GM18907 (cell line): ENCODE results near the gene METRNL.
"Not testable (repeated sequence)": the region's sequence is repeated elsewhere in the genome, so short reads cannot be mapped to it uniquely, and the experiment has no call there.

Experiments used
- ATAC-seq: cut with Tn5 transposase; IDR thresholded peaks from one replicate; pipeline ENCODE4 v1.9.1; 2021; ENCODE audit warnings: mild to moderate bottlenecking, moderate library complexity; ENCODE audit not compliant: unreplicated experiment

Gene METRNL

GRCh38 chr17:83133302-83134121, 54.1 kb downstream of the METRNL start:
- ATAC-seq = no peak

- not testable (repeated sequence) for ATAC-seq
These were observed 55.0 kb downstream of the METRNL start for GRCh38 chr17:83134456-83134855.

DNA sequence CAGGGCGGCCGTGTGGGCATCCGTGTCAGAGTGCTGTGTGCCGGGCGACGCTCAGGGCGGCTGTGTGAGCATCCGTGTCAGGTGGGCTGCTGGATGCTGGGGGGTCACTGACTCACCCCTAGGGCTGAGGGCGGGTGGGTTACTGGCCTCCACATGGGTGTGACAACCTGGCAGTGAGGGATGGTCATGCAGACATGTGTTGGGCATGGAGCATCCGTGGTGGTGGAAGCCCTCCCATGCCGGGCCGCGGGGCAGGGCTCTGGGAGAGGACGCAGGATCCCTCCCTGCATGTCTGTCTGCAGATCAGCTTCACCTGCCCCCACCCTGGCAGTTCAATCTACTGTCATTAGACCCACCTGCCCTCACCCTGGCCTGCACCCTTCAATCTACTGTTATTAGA, 56.3 kb downstream of the METRNL start:
- no peak for ATAC-seq

GRCh38 chr17:83136156-83136555, 56.7 kb downstream of the METRNL start:
- no peak for ATAC-seq

- ATAC-seq = no peak
These were observed 57.5 kb downstream of the METRNL start for GRCh38 chr17:83136931-83137330.

DNA sequence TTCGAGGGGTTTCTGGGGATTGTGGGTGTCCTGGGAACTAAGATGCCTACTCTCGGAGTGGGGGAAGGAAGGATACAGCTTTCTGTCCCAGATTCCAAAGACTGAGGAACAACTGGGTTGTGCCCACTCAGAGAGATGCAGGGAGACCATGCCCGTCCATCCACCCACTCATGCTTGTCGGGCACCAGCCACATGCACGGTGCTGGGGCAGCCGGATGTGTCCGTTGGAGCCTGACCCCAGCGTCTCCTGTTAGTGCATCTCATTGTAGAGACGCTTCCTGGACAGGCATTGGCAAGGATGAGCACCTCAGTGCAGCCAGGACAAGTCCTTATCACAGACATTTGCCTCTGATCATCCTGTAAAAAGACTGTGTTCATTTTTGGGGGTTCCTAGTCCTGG, 58.1 kb downstream of the METRNL start:
- no peak for ATAC-seq

DNA sequence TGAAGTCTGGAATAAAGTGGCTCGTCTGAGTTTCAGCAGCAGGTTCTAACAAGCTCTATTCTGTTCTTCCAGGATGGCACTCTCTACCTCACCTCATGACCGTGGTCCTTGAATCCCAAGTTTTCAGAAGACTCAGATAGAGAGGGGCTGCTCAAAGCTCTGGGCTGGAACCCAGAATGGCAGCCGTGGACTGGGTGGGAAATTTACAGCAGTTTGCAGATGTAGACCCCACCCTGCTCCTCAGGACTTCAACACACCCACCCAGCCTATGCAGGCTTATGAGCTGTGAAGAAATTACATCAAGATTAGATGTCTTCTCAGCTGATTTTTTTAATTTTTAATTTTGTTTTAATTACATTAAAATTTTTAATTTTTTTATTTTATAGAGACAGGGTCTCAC, 59.4 kb downstream of the METRNL start:
- ATAC-seq = no peak

- ATAC-seq = not testable (repeated sequence)
These were observed 60.3 kb downstream of the METRNL start for GRCh38 chr17:83139541-83140248.

DNA sequence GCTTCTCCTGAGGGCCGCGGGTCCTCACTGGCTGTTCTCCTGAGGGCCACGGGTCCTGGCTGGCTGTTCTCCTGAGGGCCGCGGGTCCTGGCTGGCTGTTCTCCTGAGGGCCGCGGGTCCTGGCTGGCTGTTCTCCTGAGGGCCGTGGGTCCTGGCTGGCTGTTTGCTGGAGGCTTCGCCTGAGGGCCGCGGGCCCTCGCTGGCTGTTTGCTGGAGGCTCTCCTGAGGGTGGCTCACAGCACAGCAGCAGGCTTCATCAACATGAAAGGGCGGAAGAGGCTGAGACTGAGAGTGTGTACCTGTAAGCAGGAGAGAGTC, 60.8 kb downstream of the METRNL start:
- not testable (repeated sequence) for ATAC-seq

- ATAC-seq = no peak
These were observed 63.2 kb downstream of the METRNL start for GRCh38 chr17:83142619-83143018.

GRCh38 chr17:83143817-83144231, 64.4 kb downstream of the METRNL start:
- no peak for ATAC-seq
